ENCODE measurements around the gene CRYBG1. TPM values are rescaled to one million over a fixed set of nuclear protein-coding genes. Genes with fewer than 3 reads are reported as not detected.

CRYBG1 gene
- total RNA-seq, 1 experiment from 2014 or later: 10.7 TPM

DNA sequence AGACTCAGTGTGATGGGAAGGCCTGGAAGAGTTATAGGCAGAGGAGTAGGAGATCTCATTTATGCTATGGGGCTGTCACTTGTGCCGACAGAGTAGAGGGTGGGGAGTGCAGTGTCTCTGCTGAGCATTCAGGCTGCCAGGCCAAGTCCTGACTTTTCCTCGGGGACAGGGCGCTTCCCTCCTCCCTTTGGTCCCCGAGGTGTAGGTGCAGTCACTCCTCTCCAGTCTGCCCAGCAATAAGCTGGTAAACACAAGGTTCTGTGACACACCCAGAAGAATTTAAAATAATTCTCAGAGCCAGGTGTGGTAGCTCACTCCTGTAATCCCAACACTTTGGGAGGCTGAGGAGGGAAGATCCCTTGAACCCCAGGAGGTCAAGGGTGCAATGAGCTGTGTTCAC lies 109.4 kb downstream of the CRYBG1 start:
- H4K20me1 ChIP-seq (ENCODE audit: insufficient read depth): no peaks in the 10 kb centered on the region
- H3K36me3 ChIP-seq (ENCODE audit: control insufficient read depth in 1 of 2, insufficient read depth in 2 of 2, low read length in 2 of 2): no peaks in the 10 kb centered on the region
- no peak for DNase-seq (ENCODE audit: low read depth, low spot score)
- POLR2A ChIA-PET: no interaction called here
- H3K9ac ChIP-seq (ENCODE audit: low read length): no peak overlapping the region
- intact Hi-C loops (cut with micrococcal nuclease): no loop called here
- no peak overlapping the region for H2AFZ ChIP-seq (ENCODE audit: low read depth, low read length, poor library complexity, severe bottlenecking)
- no peaks in the 10 kb centered on the region for H3K9me3 ChIP-seq (ENCODE audit: control insufficient read depth in 1 of 2, insufficient read depth in 1 of 2, low read depth in 1 of 2, low read length in 2 of 2)
- ATAC-seq: no peak
- CTCF ChIA-PET: no interaction called here
- no peak overlapping the region for H3K4me2 ChIP-seq (ENCODE audit: low read length)
- RAD21 ChIA-PET (ENCODE audit: low non-redundant PET in 1 of 2, low total read pairs in 2 of 2, uncharacterized antibody in 2 of 2, unreplicated experiment in 2 of 2): no interaction called here
- H3K27ac ChIP-seq (ENCODE audit: low read depth, low read length): no peak overlapping the region
- H3K27me3 ChIP-seq (ENCODE audit: insufficient read depth, low read length): no peaks in the 10 kb centered on the region
- H3K4me3 ChIP-seq (replicated peaks in 1 of 2; ENCODE audit: low read depth in 1 of 2, low read length in 2 of 2): no peak overlapping the region
- TF ChIP-seq POLR2AphosphoS5 (IDR thresholded peaks at IDR 0.05; ENCODE audit: low read depth, low read length) (no peak), RAD21 (IDR thresholded peaks at IDR 0.05; ENCODE audit: low read depth) (no peak), FOSL1 (IDR thresholded peaks at IDR 0.05; ENCODE audit: low read depth) (no peak)
- TF ChIP-seq, protein P1, sequence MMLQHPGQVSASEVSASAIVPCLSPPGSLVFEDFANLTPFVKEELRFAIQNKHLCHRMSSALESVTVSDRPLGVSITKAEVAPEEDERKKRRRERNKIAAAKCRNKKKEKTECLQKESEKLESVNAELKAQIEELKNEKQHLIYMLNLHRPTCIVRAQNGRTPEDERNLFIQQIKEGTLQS (IDR thresholded peaks at IDR 0.05): no peak
- H3K4me1 ChIP-seq (ENCODE audit: control insufficient read depth in 1 of 2, insufficient read depth in 2 of 2, low read length in 2 of 2): peaks cover 0 to 4% of the 10 kb centered on the region in 2 experiments; a peak in 1 of 4 replicates
- BruUV-seq (replicated peaks): no TSS peak
- no peaks in the 10 kb centered on the region for H3K9me2 ChIP-seq (ENCODE audit: insufficient read depth)
- H3K79me2 ChIP-seq (ENCODE audit: insufficient read depth, low read length): no peaks in the 10 kb centered on the region

DNA sequence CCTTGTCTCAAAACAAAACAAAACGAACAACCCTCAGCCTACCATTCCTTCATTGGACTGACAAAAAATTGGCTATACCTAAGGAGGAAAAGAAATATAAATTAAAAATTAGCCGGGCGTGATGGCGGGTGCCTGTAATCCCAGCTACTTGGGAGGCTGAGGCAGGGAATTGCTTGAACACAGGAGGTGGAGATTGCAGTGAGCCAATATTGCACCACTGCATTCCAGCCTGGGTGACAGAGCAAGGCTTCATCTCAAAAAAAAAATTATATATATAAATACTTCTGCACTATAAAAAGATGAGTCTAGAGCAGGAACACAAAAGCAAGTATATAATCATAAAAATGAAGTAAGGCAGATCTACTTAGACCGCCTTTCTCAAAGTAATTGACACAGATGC lies 109.8 kb downstream of the CRYBG1 start:
- Histone ChIP-seq H2AFZ (ENCODE audit: low read depth, low read length, poor library complexity, severe bottlenecking) (no peak overlapping the region), H3K27me3 (ENCODE audit: insufficient read depth, low read length) (no peaks in the 10 kb centered on the region), H3K27ac (ENCODE audit: low read depth, low read length) (no peak overlapping the region), H3K79me2 (ENCODE audit: insufficient read depth, low read length) (no peaks in the 10 kb centered on the region), H3K9ac (ENCODE audit: low read length) (no peak overlapping the region), H3K9me3 (ENCODE audit: control insufficient read depth in 1 of 2, insufficient read depth in 1 of 2, low read depth in 1 of 2, low read length in 2 of 2) (no peaks in the 10 kb centered on the region), H3K4me1 (ENCODE audit: control insufficient read depth in 1 of 2, insufficient read depth in 2 of 2, low read length in 2 of 2) (peaks cover 0 to 4% of the 10 kb centered on the region in 2 experiments; a peak in 1 of 4 replicates), H3K9me2 (ENCODE audit: insufficient read depth) (no peaks in the 10 kb centered on the region), H3K36me3 (ENCODE audit: control insufficient read depth in 1 of 2, insufficient read depth in 2 of 2, low read length in 2 of 2) (no peaks in the 10 kb centered on the region), H3K4me3 (replicated peaks in 1 of 2; ENCODE audit: low read depth in 1 of 2, low read length in 2 of 2) (no peak overlapping the region), H4K20me1 (ENCODE audit: insufficient read depth) (no peaks in the 10 kb centered on the region), H3K4me2 (ENCODE audit: low read length) (no peak overlapping the region)
- ATAC-seq (no peak), DNase-seq (ENCODE audit: low read depth, low spot score) (no peak)
- RAD21 ChIA-PET (ENCODE audit: low non-redundant PET in 1 of 2, low total read pairs in 2 of 2, uncharacterized antibody in 2 of 2, unreplicated experiment in 2 of 2): no interaction called here
- CTCF ChIA-PET: no interaction called here
- intact Hi-C loops (cut with micrococcal nuclease): no loop called here
- POLR2A ChIA-PET: no interaction called here
- TF ChIP-seq YY1 (IDR thresholded peaks at IDR 0.05; ENCODE audit: extremely low read depth, insufficient replicate concordance, low read depth, low read length): no peak
- no peak for TF ChIP-seq POLR2AphosphoS5 (IDR thresholded peaks at IDR 0.05; ENCODE audit: low read depth, low read length)
- no peak for TF ChIP-seq JUND (IDR thresholded peaks at IDR 0.05)
- TF ChIP-seq, protein P1 (IDR thresholded peaks at IDR 0.05): no peak
- TF ChIP-seq POLR2A (IDR thresholded peaks at IDR 0.05; ENCODE audit: borderline replicate concordance, extremely low read depth, insufficient read depth, insufficient read length): no peak
- TF ChIP-seq EGR1 (IDR thresholded peaks at IDR 0.05; ENCODE audit: low read depth): no peak
- no peak for TF ChIP-seq EZH2phosphoT487 (IDR thresholded peaks at IDR 0.05; ENCODE audit: borderline replicate concordance)
- TF ChIP-seq, protein P2, sequence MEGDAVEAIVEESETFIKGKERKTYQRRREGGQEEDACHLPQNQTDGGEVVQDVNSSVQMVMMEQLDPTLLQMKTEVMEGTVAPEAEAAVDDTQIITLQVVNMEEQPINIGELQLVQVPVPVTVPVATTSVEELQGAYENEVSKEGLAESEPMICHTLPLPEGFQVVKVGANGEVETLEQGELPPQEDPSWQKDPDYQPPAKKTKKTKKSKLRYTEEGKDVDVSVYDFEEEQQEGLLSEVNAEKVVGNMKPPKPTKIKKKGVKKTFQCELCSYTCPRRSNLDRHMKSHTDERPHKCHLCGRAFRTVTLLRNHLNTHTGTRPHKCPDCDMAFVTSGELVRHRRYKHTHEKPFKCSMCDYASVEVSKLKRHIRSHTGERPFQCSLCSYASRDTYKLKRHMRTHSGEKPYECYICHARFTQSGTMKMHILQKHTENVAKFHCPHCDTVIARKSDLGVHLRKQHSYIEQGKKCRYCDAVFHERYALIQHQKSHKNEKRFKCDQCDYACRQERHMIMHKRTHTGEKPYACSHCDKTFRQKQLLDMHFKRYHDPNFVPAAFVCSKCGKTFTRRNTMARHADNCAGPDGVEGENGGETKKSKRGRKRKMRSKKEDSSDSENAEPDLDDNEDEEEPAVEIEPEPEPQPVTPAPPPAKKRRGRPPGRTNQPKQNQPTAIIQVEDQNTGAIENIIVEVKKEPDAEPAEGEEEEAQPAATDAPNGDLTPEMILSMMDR (IDR thresholded peaks at IDR 0.05 in 2 of 3, conservative IDR thresholded peaks at IDR 0.05 in 1 of 3; ENCODE audit: borderline replicate concordance in 1 of 3, insufficient read depth in 1 of 3, low read depth in 2 of 3, low read length in 2 of 3): no peak
- TF ChIP-seq ZNF274 (IDR thresholded peaks at IDR 0.05; ENCODE audit: low read depth, low read length): no peak
- no peak for TF ChIP-seq SP1 (IDR thresholded peaks at IDR 0.05; ENCODE audit: low read depth)
- TF ChIP-seq, protein P3, sequence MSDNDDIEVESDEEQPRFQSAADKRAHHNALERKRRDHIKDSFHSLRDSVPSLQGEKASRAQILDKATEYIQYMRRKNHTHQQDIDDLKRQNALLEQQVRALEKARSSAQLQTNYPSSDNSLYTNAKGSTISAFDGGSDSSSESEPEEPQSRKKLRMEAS (IDR thresholded peaks at IDR 0.05): no peak
- TF ChIP-seq, protein P4, sequence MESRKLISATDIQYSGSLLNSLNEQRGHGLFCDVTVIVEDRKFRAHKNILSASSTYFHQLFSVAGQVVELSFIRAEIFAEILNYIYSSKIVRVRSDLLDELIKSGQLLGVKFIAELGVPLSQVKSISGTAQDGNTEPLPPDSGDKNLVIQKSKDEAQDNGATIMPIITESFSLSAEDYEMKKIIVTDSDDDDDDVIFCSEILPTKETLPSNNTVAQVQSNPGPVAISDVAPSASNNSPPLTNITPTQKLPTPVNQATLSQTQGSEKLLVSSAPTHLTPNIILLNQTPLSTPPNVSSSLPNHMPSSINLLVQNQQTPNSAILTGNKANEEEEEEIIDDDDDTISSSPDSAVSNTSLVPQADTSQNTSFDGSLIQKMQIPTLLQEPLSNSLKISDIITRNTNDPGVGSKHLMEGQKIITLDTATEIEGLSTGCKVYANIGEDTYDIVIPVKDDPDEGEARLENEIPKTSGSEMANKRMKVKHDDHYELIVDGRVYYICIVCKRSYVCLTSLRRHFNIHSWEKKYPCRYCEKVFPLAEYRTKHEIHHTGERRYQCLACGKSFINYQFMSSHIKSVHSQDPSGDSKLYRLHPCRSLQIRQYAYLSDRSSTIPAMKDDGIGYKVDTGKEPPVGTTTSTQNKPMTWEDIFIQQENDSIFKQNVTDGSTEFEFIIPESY (IDR thresholded peaks at IDR 0.05; ENCODE audit: extremely low read depth, insufficient replicate concordance, low read length): no peak
- no TSS peak for BruUV-seq (replicated peaks)

All from HCT116 (cell line).